Adrenal gland (tissue), 5 donors: ENCODE measurements around the gene PRPS1.

Source experiments
- CTCF ChIP-seq, 6 experiments: fragments of 450-650 bp in 4 of 6; fragments of 200-600 bp in 2 of 6; sonication (generic) in 1 of 6; IDR thresholded peaks; 1 replicate in 5 of 6; 2 replicates in 1 of 6; pipeline versions ENCODE4 v1.5.1 to v1.8.0; 2016 to 2021; ENCODE audit warnings: antibody characterized with exemption in 6 of 6, mild to moderate bottlenecking in 2 of 6, moderate library complexity in 1 of 6
- POLR2A ChIP-seq, 2 donors: fragments of 450-650 bp; IDR thresholded peaks; one replicate each; pipeline ENCODE4 v1.6.1; 2017; ENCODE audit warnings: antibody characterized with exemption in 2 of 2, mild to moderate bottlenecking in 2 of 2, moderate library complexity in 1 of 2
- donor health status: DM: no; HTN: no; CAD: no.

- TF ChIP-seq CTCF (IDR thresholded peaks at IDR 0.05) (no peak), POLR2A (IDR thresholded peaks at IDR 0.05) (no peak)
These were observed 57.7 kb downstream of the PRPS1 start for GRCh38 chrX:107686026-107686425.
